ENCODE measurements around the gene MACROD1. TPM values are rescaled to one million over a fixed set of nuclear protein-coding genes. Genes with fewer than 3 reads are reported as not detected.

MACROD1 gene
- total and polyA plus RNA-seq, 9 of the 15 experiments (the other 6 are each of a cell fraction or from before 2014, with no cell fraction given), result 1.1 to 60.0 (median 26.4) TPM

DNA sequence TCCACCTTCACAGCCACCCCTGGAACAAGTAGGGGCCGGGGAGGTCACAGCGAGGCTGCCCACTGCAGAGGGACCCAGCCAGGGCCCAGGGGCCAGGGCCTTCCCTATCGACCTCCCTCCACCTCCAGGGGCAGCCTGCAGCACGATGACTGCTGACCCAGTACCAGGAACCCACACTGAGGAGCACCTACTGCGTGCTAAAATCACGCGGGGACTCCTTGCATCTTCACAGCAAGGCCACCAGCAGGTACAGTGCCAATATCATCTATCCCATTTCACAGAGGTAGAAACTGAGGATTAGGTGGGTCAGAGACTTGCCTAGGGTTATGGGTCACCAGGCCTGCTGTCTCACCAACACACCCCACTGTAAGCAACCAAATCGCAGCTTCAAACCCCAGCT lies 14.6 kb downstream of the MACROD1 start:
- H3K27ac ChIP-seq (ENCODE audit: extremely low read depth, low read depth, low read length), result no peak overlapping the region
- H3K27me3 ChIP-seq (ENCODE audit: control insufficient read depth in 2 of 2, insufficient read depth in 2 of 2, low read length in 2 of 2), result no peaks in the 10 kb centered on the region
- in situ Hi-C loops (cut with MboI) (no loop called here), intact Hi-C loops (cut with micrococcal nuclease) (loop anchor here (5.0 kb wide), 1 partner anchor 384 kb away; the partner anchor contains the start of gene ZFTA)
- H3K9ac ChIP-seq (ENCODE audit: insufficient read depth in 1 of 2, low read depth in 2 of 2, low read length in 2 of 2), result peak overlapping the region in 1 of 2 experiments; percentile 36; a peak in 2 of 4 replicates
- no peak for TF ChIP-seq ETV6 (IDR thresholded peaks at IDR 0.05; ENCODE audit: borderline replicate concordance in 1 of 2, low read depth in 2 of 2, low read length in 1 of 2)
- TF ChIP-seq ETV6 (CRISPR knock-in tag; IDR thresholded peaks at IDR 0.05; ENCODE audit: borderline replicate concordance), result no peak
- TF ChIP-seq ZKSCAN1 (IDR thresholded peaks at IDR 0.05; ENCODE audit: low read depth, low read length), result peak; percentile 91
- ChIA-PET CTCF (ENCODE audit: low intra/inter-chr PET ratio) (no interaction called here), POLR2A (interaction anchor here (0.6 kb wide), 1 partner anchor 17 kb away, joined by 3 read pairs; no protein-coding TSS in a partner anchor)
- H3K4me1 ChIP-seq (replicated peaks in 1 of 2; ENCODE audit: control insufficient read depth in 2 of 2, insufficient read depth in 2 of 2, low read length in 2 of 2), result peaks cover 6 to 41% of the 10 kb centered on the region in 2 experiments; a peak in 4 of 5 replicates
- no peaks in the 10 kb centered on the region for H3K9me3 ChIP-seq (replicated peaks; ENCODE audit: control insufficient read depth, insufficient read depth, low read depth, low read length)
- H3K4me3 ChIP-seq, result no peak overlapping the region
- DNase-seq (ENCODE audit: extremely low read depth in 1 of 4, low spot score in 3 of 4) (no peak), ATAC-seq (no peak), FAIRE-seq (no peak)
- WGBS (ENCODE audit: insufficient coverage, low coverage, missing lambda C conversion rate), result 86% methylated on average over 7 of the region's 8 CpGs
- H3K79me2 ChIP-seq (ENCODE audit: control insufficient read depth, insufficient read depth, low read length), result peaks cover 7% of the 10 kb centered on the region; the same call in 1 of the 3 replicates
- peaks cover 17% of the 10 kb centered on the region; the same call in 2 of the 3 replicates for H3K36me3 ChIP-seq (ENCODE audit: control insufficient read depth, insufficient read depth, low read length)
- H3K4me2 ChIP-seq (ENCODE audit: insufficient read depth, low read length), result no peak overlapping the region
- BruUV-seq (replicated peaks), result no TSS peak
- no peaks in the 10 kb centered on the region for H3K9me1 ChIP-seq (ENCODE audit: control insufficient read depth, insufficient read depth, low read length)
- no peak overlapping the region for H2AFZ ChIP-seq (ENCODE audit: low read depth, low read length)
- H4K20me1 ChIP-seq (replicated peaks; ENCODE audit: control insufficient read depth, insufficient read depth, low read length), result peaks cover 35% of the 10 kb centered on the region

DNA sequence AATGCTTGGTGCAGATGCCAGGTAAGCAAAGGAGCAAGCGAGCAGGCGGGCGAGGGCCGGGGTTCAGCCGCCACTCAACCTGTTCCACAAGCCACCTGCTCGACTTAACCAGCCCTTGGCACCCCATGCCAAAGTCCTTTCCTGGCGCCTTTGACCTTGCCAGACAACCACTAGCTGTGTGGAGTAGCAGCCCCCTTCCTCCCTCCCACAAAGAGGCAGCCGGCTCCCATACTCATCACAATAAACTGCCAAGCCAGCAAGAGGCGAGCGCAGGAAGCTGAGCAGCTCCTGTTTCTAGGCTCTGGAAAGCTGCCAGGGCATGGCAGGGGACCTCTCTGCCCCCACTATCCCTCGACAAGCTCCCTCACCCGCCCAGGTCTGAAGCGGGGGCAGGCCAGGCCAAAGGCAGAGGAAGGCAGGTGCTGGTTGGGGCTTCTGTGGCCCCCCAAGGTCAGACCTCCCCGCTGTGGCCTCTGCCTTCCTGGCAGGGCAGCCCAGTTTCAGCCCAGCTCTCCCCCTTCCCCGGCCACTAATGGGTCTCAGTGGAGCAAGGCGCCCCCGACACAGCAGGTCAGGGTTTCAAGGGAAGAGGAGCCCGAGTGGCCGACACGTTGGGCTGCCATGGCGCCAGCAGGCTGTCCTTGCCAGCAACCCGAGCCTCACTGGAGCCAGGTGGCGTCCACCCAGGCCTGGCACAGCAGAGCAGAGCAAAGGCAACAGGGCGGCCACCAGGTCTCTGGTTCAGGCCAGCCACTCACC lies 15.3 kb downstream of the MACROD1 start:
- H3K9me1 ChIP-seq (ENCODE audit: control insufficient read depth, insufficient read depth, low read length), result no peaks in the 10 kb centered on the region
- ATAC-seq (no peak), DNase-seq (ENCODE audit: extremely low read depth in 1 of 4, low spot score in 3 of 4) (no peak), FAIRE-seq (no peak)
- H3K36me3 ChIP-seq (ENCODE audit: control insufficient read depth, insufficient read depth, low read length), result peaks cover 17% of the 10 kb centered on the region; the same call in 2 of the 3 replicates
- H3K27me3 ChIP-seq (ENCODE audit: control insufficient read depth in 2 of 2, insufficient read depth in 2 of 2, low read length in 2 of 2), result no peaks in the 10 kb centered on the region
- H3K27ac ChIP-seq (ENCODE audit: extremely low read depth, low read depth, low read length), result no peak overlapping the region
- CTCF ChIA-PET (ENCODE audit: low intra/inter-chr PET ratio), result interaction anchor here (1.7 kb wide), 1 partner anchor 110 kb away, joined by 4 read pairs; no protein-coding TSS in a partner anchor
- peak overlapping the region in 1 of 2 experiments; percentile 58; a peak in 2 of 4 replicates for H3K9ac ChIP-seq (ENCODE audit: insufficient read depth in 1 of 2, low read depth in 2 of 2, low read length in 2 of 2)
- WGBS (ENCODE audit: insufficient coverage, low coverage, missing lambda C conversion rate), result 87% methylated on average over 16 of the region's 24 CpGs
- H3K4me1 ChIP-seq (replicated peaks in 1 of 2; ENCODE audit: control insufficient read depth in 2 of 2, insufficient read depth in 2 of 2, low read length in 2 of 2), result peaks cover 6 to 45% of the 10 kb centered on the region in 2 experiments; a peak in 4 of 5 replicates
- no peak overlapping the region for H3K4me2 ChIP-seq (ENCODE audit: insufficient read depth, low read length)
- H3K79me2 ChIP-seq (ENCODE audit: control insufficient read depth, insufficient read depth, low read length), result peaks cover 9% of the 10 kb centered on the region; the same call in 2 of the 3 replicates
- POLR2A ChIA-PET, result interaction anchor here (0.6 kb wide), 2 partner anchors 9 to 17 kb away, joined by 3 read pairs; no protein-coding TSS in a partner anchor
- intact Hi-C loops (cut with micrococcal nuclease), result loop anchor here (5.0 kb wide), 1 partner anchor 383 kb away; the partner anchor contains the start of gene ZFTA
- peaks cover 35% of the 10 kb centered on the region for H4K20me1 ChIP-seq (replicated peaks; ENCODE audit: control insufficient read depth, insufficient read depth, low read length)
- in situ Hi-C loops (cut with MboI), result no loop called here
- no TSS peak for BruUV-seq (replicated peaks)
- no peak overlapping the region for H3K4me3 ChIP-seq
- H3K9me3 ChIP-seq (replicated peaks; ENCODE audit: control insufficient read depth, insufficient read depth, low read depth, low read length), result no peaks in the 10 kb centered on the region
- no peak overlapping the region for H2AFZ ChIP-seq (ENCODE audit: low read depth, low read length)
- no peak for TF ChIP-seq MCM7 (IDR thresholded peaks at IDR 0.05)
- TF ChIP-seq, protein P1, sequence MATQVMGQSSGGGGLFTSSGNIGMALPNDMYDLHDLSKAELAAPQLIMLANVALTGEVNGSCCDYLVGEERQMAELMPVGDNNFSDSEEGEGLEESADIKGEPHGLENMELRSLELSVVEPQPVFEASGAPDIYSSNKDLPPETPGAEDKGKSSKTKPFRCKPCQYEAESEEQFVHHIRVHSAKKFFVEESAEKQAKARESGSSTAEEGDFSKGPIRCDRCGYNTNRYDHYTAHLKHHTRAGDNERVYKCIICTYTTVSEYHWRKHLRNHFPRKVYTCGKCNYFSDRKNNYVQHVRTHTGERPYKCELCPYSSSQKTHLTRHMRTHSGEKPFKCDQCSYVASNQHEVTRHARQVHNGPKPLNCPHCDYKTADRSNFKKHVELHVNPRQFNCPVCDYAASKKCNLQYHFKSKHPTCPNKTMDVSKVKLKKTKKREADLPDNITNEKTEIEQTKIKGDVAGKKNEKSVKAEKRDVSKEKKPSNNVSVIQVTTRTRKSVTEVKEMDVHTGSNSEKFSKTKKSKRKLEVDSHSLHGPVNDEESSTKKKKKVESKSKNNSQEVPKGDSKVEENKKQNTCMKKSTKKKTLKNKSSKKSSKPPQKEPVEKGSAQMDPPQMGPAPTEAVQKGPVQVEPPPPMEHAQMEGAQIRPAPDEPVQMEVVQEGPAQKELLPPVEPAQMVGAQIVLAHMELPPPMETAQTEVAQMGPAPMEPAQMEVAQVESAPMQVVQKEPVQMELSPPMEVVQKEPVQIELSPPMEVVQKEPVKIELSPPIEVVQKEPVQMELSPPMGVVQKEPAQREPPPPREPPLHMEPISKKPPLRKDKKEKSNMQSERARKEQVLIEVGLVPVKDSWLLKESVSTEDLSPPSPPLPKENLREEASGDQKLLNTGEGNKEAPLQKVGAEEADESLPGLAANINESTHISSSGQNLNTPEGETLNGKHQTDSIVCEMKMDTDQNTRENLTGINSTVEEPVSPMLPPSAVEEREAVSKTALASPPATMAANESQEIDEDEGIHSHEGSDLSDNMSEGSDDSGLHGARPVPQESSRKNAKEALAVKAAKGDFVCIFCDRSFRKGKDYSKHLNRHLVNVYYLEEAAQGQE (IDR thresholded peaks at IDR 0.05; ENCODE audit: borderline replicate concordance), result no peak
- TF ChIP-seq, protein P1 (CRISPR knock-in tag; IDR thresholded peaks at IDR 0.05; ENCODE audit: low read depth), result no peak
- TF ChIP-seq ZSCAN29 (IDR thresholded peaks at IDR 0.05), result no peak
